Stimulated activated CD8-positive, alpha-beta memory T cell treated with anti-CD3 and anti-CD28 coated beads, Interleukin-12 subunit alpha, Interleukin-12 subunit beta, amount 100 ng/mL, for 24 hours (primary cell): ENCODE results near the gene SQSTM1.

Source experiments
- DNase-seq: peaks from one replicate; pipeline ENCODE4 v3.0.0-alpha.2; 2020; ENCODE audit errors: extremely low read depth

SQSTM1 gene

DNA sequence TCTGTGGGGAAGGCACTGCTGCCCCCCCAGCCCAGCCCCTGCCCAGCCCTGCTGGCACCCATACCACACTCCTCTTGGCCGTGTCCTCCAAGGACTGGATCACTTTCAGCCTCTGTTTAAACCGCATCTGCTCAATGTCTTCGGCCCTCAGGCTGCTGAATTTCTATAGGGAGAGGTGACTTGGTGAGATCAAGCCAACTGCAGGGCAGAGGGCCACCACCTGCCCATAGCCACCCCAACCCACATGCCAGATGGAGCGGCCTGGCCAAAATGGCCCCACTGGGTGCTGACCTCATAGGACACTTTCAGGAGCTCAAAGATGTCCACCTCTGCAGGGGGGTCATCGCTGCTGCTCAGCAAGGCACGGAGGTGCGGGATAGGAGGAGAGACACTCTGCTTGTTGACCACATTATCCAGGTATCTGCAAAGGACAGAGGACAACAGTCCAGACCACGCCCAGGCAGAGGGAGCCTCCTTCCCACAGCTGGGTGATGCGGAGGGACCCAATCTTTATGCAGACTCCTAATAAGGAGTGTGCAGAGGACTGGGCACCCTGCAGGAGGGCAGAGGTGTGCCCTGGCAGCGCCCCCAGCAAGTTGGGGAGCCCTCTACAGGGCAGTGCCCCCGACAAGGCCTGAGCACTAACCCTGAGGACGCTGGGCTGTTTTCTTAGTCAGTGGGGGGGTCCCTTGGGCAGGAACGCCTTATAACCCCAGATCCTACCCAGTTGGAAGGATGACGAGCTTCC, 52.3 kb downstream of the SQSTM1 start:
- DNase-seq, result no peak

DNA sequence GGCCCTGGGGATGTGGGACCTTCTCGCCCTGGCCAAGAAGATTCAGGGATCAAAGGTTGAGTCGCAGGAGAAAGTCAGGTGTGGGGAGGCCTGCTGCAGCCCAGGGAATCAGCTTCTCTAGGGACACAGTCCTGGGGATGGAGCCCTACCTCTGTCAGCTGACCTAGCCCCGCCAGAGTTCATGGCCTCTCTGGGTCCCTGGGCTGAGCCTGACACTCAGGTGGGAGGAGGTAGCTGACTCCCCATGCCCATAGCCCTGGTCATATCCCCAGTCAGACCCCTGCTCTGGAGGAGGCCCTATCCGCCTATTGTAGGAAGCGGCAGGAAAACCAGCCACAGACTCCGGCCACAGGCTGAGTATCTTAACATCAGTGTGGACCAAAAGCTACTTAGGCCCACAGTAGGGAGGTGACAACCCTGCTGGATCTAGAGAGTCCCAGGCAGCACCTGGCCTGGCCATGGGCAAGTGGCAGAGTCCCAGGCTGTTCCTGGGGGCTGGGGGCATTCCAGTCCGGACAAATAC, 52.9 kb downstream of the SQSTM1 start:
- no peak for DNase-seq

DNA sequence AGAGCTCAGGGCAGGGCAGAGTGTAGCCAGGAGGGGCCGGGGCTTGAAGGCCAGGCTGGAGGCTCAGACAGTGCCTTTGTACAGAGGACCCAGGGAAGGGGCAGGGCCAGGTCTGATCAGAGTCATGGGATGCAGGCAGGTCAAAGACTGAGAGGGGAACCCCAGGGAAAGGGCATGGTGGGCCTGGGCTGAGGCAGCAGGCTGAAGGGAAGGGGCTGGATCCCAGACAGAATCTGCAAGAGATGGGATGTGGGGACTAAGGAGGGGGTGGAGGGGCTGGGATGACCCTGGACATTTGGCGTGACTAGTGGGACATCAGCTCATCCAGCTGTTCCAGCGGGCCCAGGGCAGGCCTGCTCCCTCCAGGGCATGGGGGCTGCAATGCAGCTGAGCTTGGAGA, 53.4 kb downstream of the SQSTM1 start:
- no peak for DNase-seq

DNA sequence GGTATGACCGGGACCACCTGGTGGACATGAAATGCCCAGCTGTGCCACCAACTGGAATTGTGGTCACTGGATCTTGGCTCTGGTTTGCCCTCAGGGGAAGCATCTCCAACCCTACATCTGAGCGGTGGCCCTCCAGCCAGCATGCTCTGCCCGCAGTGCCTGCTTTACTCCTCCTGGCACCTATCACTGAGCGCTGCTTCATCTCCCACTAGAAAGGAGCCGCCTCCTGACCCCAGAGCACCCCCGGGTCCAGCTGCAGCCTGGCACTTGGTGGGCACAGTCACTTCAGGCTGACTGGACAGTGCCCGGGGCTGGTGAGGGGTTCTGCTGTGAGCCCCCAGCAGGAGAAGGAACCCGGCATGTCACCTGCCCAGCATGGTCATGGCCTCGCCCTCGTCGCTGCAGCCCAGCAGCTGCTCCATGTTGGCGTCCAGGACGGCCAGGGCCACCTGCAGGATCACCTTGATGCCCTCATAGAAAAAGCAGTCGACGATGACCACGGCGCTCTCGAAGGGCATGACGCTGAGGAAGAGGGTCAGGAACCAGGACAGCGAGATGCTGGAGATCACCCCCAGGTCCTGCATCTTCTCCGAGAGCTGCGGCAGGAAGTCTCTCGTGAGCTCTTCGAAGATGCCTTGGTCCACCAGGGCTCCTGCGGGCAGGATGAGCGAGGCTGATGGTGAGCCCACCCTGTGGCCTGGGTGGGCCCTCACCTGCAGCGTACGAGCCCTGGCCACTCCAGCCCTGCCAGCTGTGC, 54.0 kb downstream of the SQSTM1 start:
- no peak for DNase-seq

DNA sequence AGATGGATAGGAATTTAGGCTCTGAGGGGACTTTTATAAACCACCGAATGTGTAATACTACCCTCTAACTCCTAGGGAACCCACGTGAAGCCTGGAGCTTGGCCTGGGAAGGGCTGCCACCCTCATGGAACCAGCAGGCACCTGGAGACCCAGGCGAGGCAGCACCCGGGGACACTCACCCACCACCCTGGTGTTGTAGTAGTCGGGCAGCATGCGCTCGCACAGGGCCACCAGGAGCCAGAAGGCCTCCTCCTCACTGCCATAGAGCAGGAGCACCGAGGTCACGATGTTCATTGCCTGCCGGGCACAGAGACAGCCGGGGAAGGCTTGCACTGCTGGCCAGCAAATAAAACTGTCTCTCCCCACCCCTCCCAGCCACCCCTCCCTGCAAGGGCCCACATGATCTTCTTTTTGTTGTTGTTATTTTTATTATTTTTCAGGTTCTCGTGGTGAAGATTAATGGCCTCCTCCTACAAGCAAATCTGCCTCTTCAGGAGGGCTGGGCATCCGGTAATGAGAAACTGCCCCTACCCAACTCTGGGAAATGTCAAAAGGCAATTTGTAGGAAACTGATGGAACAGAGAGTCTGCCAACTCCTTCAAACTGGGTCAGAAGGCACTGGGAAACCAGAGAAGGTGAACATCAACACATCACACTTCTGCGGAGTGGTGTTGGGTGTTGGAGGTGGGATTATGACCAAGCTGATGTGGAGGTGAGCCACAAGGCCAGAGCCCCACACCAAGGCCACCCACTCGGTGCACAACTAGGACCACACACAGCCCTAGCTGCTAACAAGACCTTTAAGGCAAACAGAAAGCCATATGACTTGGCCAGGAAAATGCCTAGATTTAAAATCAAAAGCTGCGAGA, 55.3 kb downstream of the SQSTM1 start:
- DNase-seq, result no peak

DNA sequence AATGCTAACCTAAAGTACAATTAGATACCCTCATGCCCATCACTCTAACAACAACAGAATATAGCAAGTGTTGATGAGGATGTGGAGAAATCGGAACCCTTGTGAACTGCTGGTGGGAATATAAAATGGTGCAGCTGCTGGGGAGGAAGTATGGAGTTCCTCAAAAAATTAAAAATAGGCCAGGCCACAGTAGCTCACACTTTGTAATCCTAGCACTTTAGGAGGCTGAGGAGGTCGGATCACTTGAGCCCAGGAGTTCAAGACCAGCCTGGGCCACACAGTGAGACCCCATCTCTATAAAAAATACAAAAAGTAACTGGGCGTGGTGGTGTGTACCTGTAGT, 55.9 kb downstream of the SQSTM1 start:
- DNase-seq, result no peak

DNA sequence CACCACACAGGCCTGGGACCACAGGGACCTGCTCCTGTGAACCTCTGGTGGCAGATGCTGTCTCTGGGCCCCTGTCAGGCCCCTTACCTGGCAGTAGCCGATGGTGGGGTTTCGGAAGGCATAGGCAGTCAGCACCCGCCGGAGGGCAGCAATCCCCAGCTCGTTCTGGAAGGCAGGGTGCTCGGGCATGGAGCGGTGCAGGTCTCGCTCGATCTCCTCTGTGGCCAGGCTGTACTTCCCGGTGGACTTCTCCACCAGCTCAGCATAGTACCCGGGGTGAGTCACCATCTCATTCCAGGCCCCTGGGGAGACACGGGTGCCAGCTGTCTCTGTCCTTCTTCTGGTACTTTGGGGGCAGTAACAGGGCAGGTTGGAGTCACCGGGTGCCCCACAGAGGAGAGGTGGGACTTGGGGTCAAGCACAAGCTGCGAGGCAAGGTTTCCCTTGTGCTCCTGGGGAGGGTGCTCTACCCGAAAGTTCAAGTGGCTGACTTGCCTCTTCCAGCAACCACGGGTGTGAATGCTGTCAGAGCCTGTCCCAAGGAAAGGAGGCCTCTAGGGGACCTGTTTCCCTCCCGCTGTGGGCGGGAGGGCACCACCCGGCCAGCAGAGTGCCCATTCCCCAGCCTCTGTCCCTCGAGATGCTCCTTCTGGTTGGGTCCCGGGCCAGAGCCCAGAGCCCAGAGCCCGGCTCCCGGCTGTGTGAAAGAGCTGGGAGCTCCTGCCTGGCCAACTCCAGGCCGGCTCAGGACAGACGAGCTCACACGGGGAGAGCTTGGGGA, 57.7 kb downstream of the SQSTM1 start:
- no peak for DNase-seq

DNA sequence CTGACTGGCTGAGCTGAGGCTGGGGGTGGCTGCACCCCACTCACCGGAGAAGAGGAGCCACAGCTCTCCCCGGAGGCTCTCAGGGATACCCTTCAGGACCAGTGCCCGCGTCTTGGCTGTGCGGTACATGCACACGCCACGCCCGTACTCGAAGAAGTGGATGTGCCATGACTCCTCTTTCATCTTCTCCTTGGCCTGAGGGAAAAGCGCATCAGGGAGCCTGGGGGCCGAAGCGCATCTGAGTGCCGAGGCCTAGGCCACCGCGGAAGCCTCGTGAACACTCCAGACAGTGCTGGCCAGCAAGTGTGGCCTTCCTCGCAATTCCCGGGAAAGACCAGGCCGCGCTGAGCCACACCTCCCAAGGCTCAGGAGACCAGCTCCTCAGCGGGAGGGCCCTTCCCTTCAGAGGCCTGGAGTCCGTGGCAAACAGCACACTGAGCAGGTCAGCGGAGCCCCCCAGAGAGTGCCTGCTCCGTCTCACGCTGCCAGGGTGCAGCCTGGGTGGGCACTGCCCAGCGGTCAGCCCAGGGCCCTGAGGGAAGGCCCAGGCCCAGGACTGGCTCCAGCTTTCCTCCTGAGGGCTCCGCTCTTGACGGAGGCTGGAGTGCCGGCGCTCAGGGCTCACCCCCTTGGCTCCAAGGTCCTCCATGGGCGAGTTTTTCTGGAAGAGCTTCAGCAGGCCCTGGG, 58.4 kb downstream of the SQSTM1 start:
- DNase-seq, result no peak

DNA sequence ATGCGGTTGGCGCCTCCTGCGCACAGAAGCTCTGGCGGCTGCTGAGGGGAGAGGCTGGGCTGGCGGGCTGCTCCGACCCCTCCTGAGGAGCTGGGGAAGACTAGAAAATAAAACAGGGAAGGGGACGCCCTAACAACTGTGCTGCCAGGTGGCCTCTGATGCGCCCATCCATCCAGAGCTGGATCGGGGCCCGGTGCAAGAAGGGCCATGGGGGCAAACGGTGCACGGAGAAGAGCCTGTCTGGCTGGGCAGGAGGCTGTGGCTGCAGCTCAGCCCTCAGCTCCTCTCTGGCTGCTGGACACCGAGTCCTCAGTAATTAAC, 58.9 kb downstream of the SQSTM1 start:
- no peak for DNase-seq

DNA sequence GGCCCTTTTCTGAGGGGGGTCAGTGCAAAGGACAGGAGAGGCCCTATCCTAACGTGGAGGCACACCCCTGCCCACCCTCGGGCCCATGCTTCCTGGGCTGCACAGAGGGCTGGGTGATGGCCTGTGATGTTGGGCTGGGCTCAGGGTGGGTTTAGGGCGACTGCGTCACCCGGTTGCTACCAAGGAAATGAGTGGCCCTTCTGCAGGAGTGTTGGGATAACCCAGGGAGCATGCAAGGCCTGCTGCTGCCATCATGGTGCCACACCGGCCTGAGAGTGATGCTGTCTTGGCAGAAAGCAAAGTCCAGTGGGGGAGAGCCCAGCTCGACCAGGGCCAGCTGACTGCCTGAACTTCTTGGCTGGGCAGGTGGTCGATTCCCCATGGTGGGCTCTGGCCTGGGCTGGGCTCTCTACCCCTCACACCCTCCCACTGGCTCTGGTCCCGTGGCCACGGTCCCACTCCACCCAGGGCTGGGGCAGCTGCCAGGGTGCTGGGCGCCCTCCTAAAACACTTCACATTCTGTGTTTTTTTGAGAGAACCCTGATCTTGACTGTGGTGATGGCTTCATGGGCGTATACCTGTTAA, 59.5 kb downstream of the SQSTM1 start:
- no peak for DNase-seq

DNA sequence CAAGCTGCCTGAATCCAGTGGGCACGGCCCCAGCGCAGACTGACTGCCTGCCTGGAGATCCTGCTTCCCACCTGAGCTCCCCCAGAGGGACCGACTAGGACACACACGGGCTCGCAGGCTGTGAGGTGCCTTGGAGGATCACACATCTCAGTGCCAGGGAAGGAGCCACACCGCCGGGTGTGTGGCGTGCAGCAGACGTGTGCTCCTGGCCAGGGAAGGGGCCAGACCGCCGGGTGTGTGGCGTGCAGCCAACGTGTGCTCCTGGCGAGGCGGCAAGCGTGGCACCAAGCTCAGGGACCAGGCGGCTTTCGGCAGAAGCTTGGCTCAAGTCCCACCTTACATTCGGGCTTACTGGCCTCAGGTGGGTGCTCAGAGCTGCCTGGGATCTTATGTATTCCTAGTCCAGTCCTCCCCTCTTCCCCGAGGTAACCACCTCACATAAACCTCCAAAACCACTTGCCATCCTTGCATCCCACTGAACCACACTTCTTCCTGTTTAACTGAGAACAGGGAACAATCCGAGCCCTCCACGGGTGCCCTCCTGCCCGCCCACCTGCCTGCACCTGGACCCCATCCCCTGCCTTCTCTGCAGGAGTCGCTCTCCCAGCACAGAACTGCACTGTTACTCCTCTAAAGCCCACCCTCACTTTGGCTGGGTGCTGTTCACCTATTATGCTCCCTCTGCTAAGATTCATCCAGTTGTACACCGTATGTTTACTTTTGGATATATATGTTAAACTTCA, 60.3 kb downstream of the SQSTM1 start:
- DNase-seq, result no peak

DNA sequence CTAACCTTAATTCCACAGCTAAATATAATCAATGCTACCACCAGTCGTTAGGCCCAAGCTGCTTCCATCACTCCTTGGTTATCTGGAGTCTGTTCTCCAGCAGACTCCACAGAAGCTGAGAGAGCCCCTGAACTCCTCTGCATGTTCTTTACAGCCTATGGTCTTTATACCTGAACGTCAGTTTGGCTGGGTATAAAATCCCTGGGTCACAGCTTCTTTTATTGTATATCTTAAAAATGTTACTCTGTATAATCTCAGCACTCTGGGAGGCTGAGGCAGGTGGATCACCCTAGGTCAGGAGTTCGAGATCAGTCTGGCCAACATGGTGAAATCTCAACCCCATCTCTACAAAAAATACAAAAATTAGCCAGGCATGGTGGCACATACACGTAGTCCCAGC, 61.6 kb downstream of the SQSTM1 start:
- DNase-seq, result no peak

DNA sequence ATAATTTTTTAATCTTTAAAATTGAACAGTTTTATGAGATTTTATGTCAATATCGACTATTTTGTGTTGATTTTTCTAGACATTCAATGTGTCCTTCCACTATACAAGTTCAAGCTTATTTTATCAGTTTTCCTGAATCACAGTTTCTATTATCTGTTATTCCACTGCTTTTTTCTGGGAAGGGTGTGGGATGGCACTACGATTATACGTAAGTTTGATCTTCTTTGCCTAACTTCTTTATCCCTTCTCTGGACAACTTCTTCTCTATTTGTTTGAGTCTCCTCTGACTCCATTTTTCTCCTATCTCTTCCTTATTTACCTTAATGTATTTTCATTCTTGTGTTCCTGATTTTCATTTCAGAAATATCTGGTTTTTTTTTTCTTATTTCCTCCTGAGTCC, 62.5 kb downstream of the SQSTM1 start:
- no peak for DNase-seq

DNA sequence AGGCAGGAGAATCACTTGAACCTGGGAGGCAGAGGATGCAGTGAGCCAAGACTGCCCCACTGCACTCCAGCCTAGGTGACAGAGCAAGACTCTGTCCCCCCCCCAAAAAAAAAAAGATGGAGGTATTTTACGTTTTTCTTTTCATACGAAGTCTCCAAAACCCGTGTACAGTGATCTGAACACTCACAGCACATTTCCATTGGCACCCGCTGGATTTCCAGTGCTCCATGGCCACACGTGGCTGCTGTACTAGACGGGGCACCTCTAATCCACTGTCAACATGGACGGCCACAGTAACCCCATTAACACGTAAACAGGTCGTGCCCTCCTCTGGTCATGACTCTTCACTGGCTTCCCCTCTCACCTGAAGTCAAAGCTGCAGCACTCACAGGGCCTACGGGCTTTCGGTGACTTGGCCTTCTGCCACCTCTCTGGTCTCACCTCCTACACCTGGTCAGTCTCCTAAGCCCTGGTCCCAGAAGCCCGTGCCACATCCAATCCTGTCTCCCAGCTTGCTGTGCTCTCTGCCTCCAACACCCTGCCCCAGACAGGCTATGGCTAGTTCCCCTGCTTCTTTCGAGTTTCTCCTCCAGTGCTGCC, 64.9 kb downstream of the SQSTM1 start:
- DNase-seq, result no peak

DNA sequence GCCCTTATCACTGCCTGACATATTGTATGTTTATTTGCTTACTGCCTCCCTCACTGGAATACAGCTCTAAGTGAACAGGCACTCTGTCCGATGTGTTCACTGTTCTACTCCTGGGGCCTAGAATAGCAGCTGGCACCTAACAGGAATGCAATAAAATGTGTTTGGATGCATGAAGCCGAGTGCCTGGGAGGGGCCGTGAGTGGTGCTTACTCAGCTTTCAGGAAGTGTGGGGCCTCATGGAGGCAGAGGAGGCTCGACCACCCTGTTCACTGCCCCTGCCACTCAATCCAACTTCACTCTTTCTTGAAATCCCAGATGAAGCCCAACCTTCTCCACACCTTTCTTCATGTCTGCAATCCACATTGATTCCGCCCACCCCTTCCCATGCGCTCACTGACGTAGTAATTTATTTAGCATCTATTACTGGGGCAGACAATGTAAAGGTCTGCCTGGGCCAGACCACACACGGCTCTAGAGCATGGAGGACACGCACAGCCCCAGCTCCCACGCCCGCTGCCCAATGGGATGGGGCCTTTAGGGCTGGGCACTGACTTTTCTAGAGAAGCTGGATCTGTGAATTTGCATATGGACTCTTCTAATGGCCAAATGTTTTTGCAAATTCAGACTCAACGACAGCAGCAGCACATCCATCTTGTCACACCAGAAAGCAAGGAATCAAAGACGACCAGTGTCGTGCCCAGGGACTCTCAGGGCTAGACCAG, 65.6 kb downstream of the SQSTM1 start:
- DNase-seq, result no peak

DNA sequence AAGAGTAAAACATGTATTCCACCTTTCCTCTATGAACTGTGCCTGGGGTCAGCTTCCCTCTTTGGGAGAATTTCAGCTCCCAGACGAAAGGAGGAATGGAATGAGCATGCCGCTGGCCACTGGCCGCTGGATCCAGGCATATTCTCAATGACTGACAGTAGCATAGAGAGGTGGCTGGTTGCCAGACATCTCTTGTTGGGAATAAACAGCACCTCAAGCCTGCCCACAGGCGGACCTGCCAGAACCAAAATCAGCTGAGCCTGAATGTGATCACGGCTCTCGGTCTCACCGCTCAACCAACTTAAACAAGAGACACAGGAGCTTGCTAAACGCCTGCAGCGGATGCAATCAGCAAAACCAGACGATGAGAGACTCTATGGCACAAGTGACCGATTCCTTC, 66.4 kb downstream of the SQSTM1 start:
- DNase-seq, result no peak
